H9 (cell line): ENCODE data around the gene TOMT. TPM values are rescaled to one million over a fixed set of nuclear protein-coding genes. Genes with fewer than 3 reads are reported as not detected.

Experiments
- DNase-seq: peaks from one replicate; pipeline ENCODE4 v3.0.0-alpha.2; 2017
- H2AFZ ChIP-seq: one replicate; pipeline ENCODE4 v1.6.1; 2013; ENCODE audit warnings: mild to moderate bottlenecking, low read length, control low read depth, moderate library complexity
- H2AK5ac ChIP-seq: 2 replicates; pipeline ENCODE4 v1.6.1; 2013; ENCODE audit warnings: low read length, control low read depth, mixed read lengths; ENCODE audit not compliant: insufficient read length
- H2BK120ac ChIP-seq: one replicate; pipeline ENCODE4 v1.6.1; 2013; ENCODE audit warnings: low read depth, mild to moderate bottlenecking, low read length, control low read depth, inconsistent platforms; ENCODE audit not compliant: poor library complexity, severe bottlenecking
- H2BK12ac ChIP-seq: 2 replicates; pipeline ENCODE4 v1.6.1; 2013; ENCODE audit warnings: low read length, control low read depth, mixed read lengths, low read depth; ENCODE audit not compliant: insufficient read length
- H2BK15ac ChIP-seq: 2 replicates; pipeline ENCODE4 v1.6.1; 2013; ENCODE audit warnings: low read depth, low read length, control low read depth
- H2BK20ac ChIP-seq: one replicate; pipeline ENCODE4 v1.6.1; 2013; ENCODE audit warnings: low read depth, mild to moderate bottlenecking, low read length, control low read depth, inconsistent platforms; ENCODE audit not compliant: poor library complexity, severe bottlenecking
- H2BK5ac ChIP-seq: 2 replicates; pipeline ENCODE4 v1.6.1; 2013; ENCODE audit warnings: low read length, control low read depth, mixed read lengths; ENCODE audit not compliant: insufficient read length
- H3K14ac ChIP-seq: 2 replicates; pipeline ENCODE4 v1.6.1; 2013; ENCODE audit warnings: low read length, control low read depth; ENCODE audit not compliant: insufficient read depth
- H3K18ac ChIP-seq: 2 replicates; pipeline ENCODE4 v1.6.1; 2013; ENCODE audit warnings: low read depth, mild to moderate bottlenecking, mixed read lengths, low read length, control low read depth; ENCODE audit not compliant: insufficient read length
- H3K23ac ChIP-seq: 2 replicates; pipeline ENCODE4 v1.6.1; 2013; ENCODE audit warnings: low read length, control low read depth, mixed read lengths, low read depth; ENCODE audit not compliant: insufficient read length
- H3K23me2 ChIP-seq: 2 replicates; pipeline ENCODE4 v1.6.1; 2013; ENCODE audit warnings: low read depth, mild to moderate bottlenecking, mixed read lengths, low read length, control low read depth; ENCODE audit not compliant: insufficient read length, poor library complexity, severe bottlenecking
- H3K27ac ChIP-seq: 2 replicates; pipeline ENCODE4 v1.5.1; 2013; ENCODE audit warnings: low read length, control low read depth, mixed read lengths, low read depth; ENCODE audit not compliant: insufficient read length
- H3K27me3 ChIP-seq: 2 replicates; pipeline ENCODE4 v1.6.1; 2013; ENCODE audit warnings: low read length, control low read depth, inconsistent platforms; ENCODE audit not compliant: insufficient read depth
- H3K4ac ChIP-seq: 2 replicates; pipeline ENCODE4 v1.6.1; 2013; ENCODE audit warnings: low read depth, mild to moderate bottlenecking, control low read depth, inconsistent platforms, low read length, moderate library complexity
- H3K4me1 ChIP-seq: 2 replicates; pipeline ENCODE4 v1.6.1; 2013; ENCODE audit warnings: low read length, control low read depth, inconsistent platforms; ENCODE audit not compliant: insufficient read depth
- H3K4me2 ChIP-seq: 2 replicates; pipeline ENCODE4 v1.6.1; 2013; ENCODE audit warnings: low read length, control low read depth, mixed read lengths; ENCODE audit not compliant: insufficient read length, insufficient read depth
- H3K56ac ChIP-seq: 2 replicates; pipeline ENCODE4 v1.6.1; 2013; ENCODE audit warnings: low read depth, mild to moderate bottlenecking, mixed read lengths, low read length, control low read depth; ENCODE audit not compliant: insufficient read length
- H3K79me1 ChIP-seq: 2 replicates; pipeline ENCODE4 v1.6.1; 2013; ENCODE audit warnings: low read depth, mild to moderate bottlenecking, moderate library complexity, low read length, control low read depth, inconsistent platforms; ENCODE audit not compliant: insufficient read depth, poor library complexity, severe bottlenecking
- H3K79me2 ChIP-seq: 2 replicates; pipeline ENCODE4 v1.6.1; 2013; ENCODE audit warnings: low read length, control low read depth, inconsistent platforms; ENCODE audit not compliant: insufficient read depth
- H3K9ac ChIP-seq: 2 replicates; pipeline ENCODE4 v1.6.1; 2013; ENCODE audit warnings: low read length, control low read depth, mixed read lengths; ENCODE audit not compliant: insufficient read length; ENCODE audit errors: extremely low read depth
- H3K9me3 ChIP-seq: one replicate; pipeline ENCODE4 v1.6.1; 2013; ENCODE audit warnings: low read depth, low read length, inconsistent platforms; ENCODE audit not compliant: control insufficient read depth
- H3T11ph ChIP-seq: one replicate; pipeline ENCODE4 v1.6.1; 2013; ENCODE audit warnings: mild to moderate bottlenecking, low read length, control low read depth, inconsistent platforms
- H4K20me1 ChIP-seq: one replicate; pipeline ENCODE4 v1.6.1; 2013; ENCODE audit not compliant: control insufficient read depth, insufficient read length, insufficient read depth
- H4K5ac ChIP-seq: 2 replicates; pipeline ENCODE4 v1.6.1; 2013; ENCODE audit warnings: low read depth, mild to moderate bottlenecking, mixed read lengths, low read length, control low read depth; ENCODE audit not compliant: insufficient read length
- H4K8ac ChIP-seq: replicated peaks from 2 replicates; pipeline ENCODE4 v1.6.1; 2013; ENCODE audit warnings: low read length, control low read depth, mixed read lengths, low read depth; ENCODE audit not compliant: insufficient read length
- H4K91ac ChIP-seq: 2 replicates; pipeline ENCODE4 v1.6.1; 2013; ENCODE audit warnings: low read depth, mild to moderate bottlenecking, moderate library complexity, mixed read lengths, low read length, control low read depth; ENCODE audit not compliant: insufficient read length
- H3K27ac Mint-ChIP-seq, 3 experiments: 2 replicates in 2 of 3; 3 replicates in 1 of 3; pipeline ENCODE4 v1.8.0; 2020 to 2021; ENCODE audit warnings: mixed read lengths in 3 of 3, mild to moderate bottlenecking in 1 of 3, moderate library complexity in 1 of 3
- H3K27me3 Mint-ChIP-seq: 2 replicates; pipeline ENCODE4 v1.8.0; 2021; ENCODE audit warnings: low read depth, mild to moderate bottlenecking, moderate library complexity, mixed read lengths
- H3K36me3 Mint-ChIP-seq, 3 experiments: 2 replicates in 2 of 3; 3 replicates in 1 of 3; pipeline ENCODE4 v1.8.0; 2020 to 2021; ENCODE audit warnings: low read depth in 3 of 3, mixed read lengths in 3 of 3; ENCODE audit not compliant: insufficient read depth in 1 of 3
- H3K4me1 Mint-ChIP-seq, 2 experiments: 2 replicates each; pipeline ENCODE4 v1.8.0; 2020; ENCODE audit warnings: mixed read lengths in 2 of 2
- H3K4me3 Mint-ChIP-seq, 2 experiments: 2 replicates in 1 of 2; 3 replicates in 1 of 2; pipeline ENCODE4 v1.8.0; 2020 to 2021; ENCODE audit warnings: mild to moderate bottlenecking in 2 of 2, mixed read lengths in 2 of 2, moderate library complexity in 1 of 2
- H3K9me3 Mint-ChIP-seq, 2 experiments: 2 replicates in 1 of 2; 3 replicates in 1 of 2; pipeline ENCODE4 v1.8.0; 2020; ENCODE audit warnings: mild to moderate bottlenecking in 2 of 2, mixed read lengths in 2 of 2, moderate library complexity in 1 of 2
- WGBS: extraction: QIAGEN DNeasy Blood & Tissue Kit; methylation state at CpG from one replicate; pipeline ENCODE4 v1.1.7; 2013; ENCODE audit warnings: missing lambda C conversion rate, low lambda C conversion rate, mixed read lengths; ENCODE audit not compliant: insufficient read length; ENCODE audit errors: extremely low coverage; 5-methylcytosine and 5-hydroxymethylcytosine counted together
- total RNA-seq: library from RNA; stranded (reverse); gene quantifications from 2 replicates; pipeline ENCODE4 v1.2.1, GENCODE V29; 2021
- TF ChIP-seq, protein P1 (sequence below): fragments of 200-600 bp; sonication (generic); conservative IDR thresholded peaks from 3 replicates; pipeline ENCODE4 v1.8.0; 2021; ENCODE audit warnings: antibody characterized with exemption, mild to moderate bottlenecking

TOMT gene
- total RNA-seq, 1 experiment from 2014 or later: not detected

GRCh38 chr11:72069787-72070251, 35.9 kb upstream of the TOMT start:
- Histone ChIP-seq H4K20me1 (no peaks in the 10 kb centered on the region), H3K27me3 (no peaks in the 10 kb centered on the region)
- peaks cover 36 to 44% of the 10 kb centered on the region in 2 experiments for H3K4me1 Mint-ChIP-seq

More at GRCh38 chr11:72069787-72070251, 35.9 kb upstream of the TOMT start:
- Histone ChIP-seq H2AFZ (no peak overlapping the region), H3T11ph (no peak overlapping the region), H4K5ac (no peak overlapping the region), H2BK5ac (no peak overlapping the region), H2BK20ac (no peak overlapping the region), H3K56ac (no peak overlapping the region), H3K18ac (no peak overlapping the region), H3K79me2 (peaks cover 2% of the 10 kb centered on the region; the same call in 1 of the 2 replicates), H3K14ac (no peak overlapping the region), H4K8ac (no peak overlapping the region), H3K23me2 (no peaks in the 10 kb centered on the region), H2AK5ac (no peak overlapping the region), H3K4ac (no peak overlapping the region), H3K27ac (no peak overlapping the region), H3K23ac (no peak overlapping the region), H2BK15ac (no peak overlapping the region), H3K9me3 (no peaks in the 10 kb centered on the region), H4K91ac (no peak overlapping the region), H2BK120ac (no peak overlapping the region), H3K9ac (no peak overlapping the region), H3K4me1 (peaks cover 5% of the 10 kb centered on the region; the same call in 1 of the 2 replicates), H3K79me1 (peaks cover 4% of the 10 kb centered on the region), H2BK12ac (no peak overlapping the region), H3K4me2 (no peak overlapping the region)
- WGBS: no CpG with 5 or more reads among the region's 2 CpGs
- peak; percentile 42 for DNase-seq
- TF ChIP-seq, protein P1, sequence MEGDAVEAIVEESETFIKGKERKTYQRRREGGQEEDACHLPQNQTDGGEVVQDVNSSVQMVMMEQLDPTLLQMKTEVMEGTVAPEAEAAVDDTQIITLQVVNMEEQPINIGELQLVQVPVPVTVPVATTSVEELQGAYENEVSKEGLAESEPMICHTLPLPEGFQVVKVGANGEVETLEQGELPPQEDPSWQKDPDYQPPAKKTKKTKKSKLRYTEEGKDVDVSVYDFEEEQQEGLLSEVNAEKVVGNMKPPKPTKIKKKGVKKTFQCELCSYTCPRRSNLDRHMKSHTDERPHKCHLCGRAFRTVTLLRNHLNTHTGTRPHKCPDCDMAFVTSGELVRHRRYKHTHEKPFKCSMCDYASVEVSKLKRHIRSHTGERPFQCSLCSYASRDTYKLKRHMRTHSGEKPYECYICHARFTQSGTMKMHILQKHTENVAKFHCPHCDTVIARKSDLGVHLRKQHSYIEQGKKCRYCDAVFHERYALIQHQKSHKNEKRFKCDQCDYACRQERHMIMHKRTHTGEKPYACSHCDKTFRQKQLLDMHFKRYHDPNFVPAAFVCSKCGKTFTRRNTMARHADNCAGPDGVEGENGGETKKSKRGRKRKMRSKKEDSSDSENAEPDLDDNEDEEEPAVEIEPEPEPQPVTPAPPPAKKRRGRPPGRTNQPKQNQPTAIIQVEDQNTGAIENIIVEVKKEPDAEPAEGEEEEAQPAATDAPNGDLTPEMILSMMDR: no peak
- H3K9me3 Mint-ChIP-seq: no peaks in the 10 kb centered on the region
- H3K27me3 Mint-ChIP-seq: no peaks in the 10 kb centered on the region
- H3K36me3 Mint-ChIP-seq: peaks cover 1 to 23% (median 18%) of the 10 kb centered on the region in 3 experiments; a peak in 6 of 7 replicates
- no peak overlapping the region for H3K4me3 Mint-ChIP-seq
- H3K27ac Mint-ChIP-seq: peak overlapping the region; percentile 2 to 76 (median 36); a peak in 4 of 7 replicates
